ENCODE data around the gene ATP2A1.
"Not testable (repeated sequence)": the region's sequence is repeated elsewhere in the genome, so short reads cannot be mapped to it uniquely, and the experiment has no call there.

ATP2A1 gene

DNA sequence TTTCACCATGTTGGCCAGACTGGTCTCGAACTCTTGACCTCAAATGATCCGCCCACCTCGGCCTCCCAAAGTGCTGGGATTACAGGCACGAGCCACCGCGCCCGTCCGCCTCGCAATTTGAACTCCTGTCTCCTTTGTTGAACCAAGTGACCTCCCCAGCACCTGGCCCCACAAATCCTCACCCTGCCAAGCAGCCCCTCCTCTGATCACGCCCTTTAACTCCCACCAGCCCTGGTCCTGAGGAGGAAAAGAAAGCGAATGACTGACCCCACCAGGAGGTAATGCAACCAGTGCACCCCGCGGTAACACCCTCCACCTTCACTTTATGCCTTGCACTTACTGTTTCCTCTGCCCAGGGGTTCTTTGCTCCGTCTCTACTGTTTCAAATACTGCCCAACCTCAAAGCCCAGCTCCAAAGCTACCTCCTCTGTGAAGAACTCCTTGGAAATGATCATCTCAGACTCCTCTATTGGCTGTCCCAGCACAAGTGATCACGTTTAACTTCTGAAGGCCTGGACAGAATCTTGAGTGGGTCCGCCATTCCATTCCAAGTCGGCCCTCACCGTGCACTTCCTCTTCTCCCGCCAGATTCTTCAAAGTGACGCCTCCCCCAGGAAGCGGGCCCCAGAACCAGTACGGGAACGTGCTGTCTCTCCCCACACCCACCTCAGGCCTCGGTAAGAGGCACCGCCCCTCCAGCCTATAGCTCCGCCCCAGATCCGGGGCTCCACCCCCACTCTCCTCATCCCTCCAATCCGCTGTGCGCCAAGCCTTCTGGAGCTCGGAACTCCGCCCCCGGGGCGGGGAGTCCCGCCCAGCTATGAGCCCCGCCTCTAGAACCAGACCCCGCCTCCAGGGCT lies 57.9 kb downstream of the ATP2A1 start:
- no peak for DNase-seq (ENCODE audit: low read depth)

DNA sequence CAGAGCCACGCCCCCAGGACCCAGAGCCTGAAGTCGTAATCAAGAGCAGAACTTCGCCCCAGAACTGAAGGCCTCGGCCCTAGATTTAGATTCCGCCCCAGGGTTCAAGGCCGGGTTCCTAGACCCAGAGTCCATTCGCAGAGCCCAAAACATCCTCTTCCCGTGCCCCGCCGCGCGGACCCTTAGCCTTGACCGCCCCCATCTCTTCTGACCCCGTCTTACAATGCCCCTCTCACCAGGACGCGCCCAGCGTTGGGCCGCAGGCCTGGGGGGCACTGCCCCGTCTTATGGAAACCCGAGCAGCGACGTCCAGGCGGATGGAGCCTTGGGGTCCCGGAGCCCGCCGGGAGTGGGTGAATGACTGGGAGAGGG lies 58.5 kb downstream of the ATP2A1 start:
- DNase-seq (ENCODE audit: low read depth), result no peak

DNA sequence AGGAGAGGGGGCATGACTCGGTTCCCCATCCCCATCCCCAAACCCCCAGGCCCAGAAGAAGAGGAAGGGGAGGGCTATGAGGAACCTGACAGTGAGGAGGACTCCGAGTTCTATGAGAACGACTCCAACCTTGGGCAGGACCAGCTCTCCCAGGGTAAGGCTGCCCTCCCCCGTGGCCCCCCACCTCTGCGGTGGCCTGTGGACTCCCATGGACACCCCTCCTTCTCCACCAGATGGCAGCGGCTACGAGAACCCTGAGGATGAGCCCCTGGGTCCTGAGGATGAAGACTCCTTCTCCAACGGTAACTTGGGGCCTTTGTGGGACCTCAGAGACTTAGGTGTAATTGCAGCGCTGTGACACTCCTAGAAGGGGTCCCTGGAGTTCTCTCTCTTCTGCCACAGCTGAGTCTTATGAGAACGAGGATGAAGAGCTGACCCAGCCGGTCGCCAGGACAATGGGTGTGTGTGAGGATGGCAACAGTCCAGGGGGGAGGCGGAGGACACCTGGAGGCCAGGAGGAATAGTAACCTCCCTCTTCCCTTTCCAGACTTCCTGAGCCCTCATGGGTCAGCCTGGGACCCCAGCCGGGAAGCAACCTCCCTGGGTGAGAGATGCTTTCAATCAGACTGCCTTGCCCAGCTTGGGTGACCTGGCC lies 59.1 kb downstream of the ATP2A1 start:
- no peak for DNase-seq (ENCODE audit: low read depth)

DNA sequence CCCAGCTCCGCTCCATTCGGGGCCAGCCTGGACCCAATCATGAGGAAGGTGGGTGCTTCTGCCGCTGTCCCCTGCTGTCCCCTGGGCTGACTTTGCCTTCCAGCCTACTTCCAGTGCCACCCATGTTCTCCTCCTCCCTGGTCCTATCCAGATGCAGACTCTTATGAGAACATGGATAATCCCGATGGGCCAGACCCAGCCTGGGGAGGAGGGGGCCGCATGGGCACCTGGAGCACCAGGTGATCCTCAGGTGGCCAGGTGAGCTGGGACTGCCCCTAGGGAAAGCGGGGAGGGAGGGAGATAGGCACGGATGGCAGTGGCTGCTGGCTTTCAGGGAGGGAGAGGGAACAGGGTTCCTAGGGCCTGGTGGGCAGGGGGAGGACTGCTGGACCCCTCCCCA lies 60.4 kb downstream of the ATP2A1 start:
- no peak for DNase-seq (ENCODE audit: low read depth)

DNA sequence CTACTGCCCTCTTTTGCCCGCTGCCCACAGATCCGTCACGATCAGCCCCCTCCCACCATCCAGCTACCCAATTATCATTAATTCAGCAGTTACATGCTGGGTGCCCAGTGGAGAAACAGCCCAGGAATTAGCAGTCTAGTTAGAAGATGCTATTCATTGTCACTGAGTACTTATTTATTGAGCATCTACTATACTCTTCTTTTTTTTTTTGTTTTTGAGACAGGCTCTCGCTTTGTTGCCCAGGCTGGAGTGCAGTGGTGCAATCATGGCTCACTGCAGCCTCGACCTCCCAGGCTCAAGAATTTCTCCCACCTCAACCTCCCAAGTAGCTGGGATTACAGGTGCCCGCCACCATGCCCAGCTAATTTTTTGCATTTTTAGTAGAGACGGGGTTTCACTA lies 61.5 kb downstream of the ATP2A1 start:
- not testable (repeated sequence) for DNase-seq (ENCODE audit: low read depth)

DNA sequence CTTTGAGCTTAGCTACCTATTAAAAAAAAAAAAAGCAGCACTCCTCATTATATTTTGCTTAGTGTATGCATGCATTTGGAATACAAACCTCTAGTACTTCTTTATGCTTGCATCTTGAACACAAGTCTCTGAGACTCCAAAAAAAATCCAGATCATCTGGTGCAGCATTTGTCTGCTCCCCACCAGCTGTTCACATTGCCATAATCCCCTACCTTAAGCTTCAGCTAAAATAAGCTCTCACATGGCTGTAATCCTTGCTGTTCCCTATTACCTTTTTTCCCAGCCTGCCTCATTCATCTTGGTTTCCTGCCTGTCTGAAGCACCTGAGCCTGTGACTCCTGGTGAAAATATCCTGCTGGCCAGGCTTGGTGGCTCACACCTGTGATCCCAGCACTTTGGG lies 65.0 kb downstream of the ATP2A1 start:
- no peak for DNase-seq (ENCODE audit: low read depth)

DNA sequence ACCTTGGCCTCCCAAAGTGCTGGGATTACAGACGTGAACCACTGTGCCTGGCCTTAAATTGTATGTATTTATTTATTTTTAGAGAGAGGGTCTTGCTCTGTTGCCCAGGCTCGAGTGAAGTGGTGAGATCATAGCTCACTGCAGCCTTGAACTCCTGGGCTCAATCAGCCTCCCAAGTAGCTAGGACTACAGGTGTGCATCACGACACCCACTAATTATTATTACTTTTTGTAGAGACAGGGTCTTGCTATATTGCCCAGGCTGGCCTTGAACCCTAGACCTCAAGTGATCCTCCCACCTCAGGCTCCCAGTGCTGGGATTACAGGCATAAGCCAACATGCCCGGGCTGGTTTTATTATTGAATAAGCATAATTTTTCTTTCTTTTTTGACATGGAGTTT lies 68.4 kb downstream of the ATP2A1 start:
- no peak for DNase-seq (ENCODE audit: low read depth)

DNA sequence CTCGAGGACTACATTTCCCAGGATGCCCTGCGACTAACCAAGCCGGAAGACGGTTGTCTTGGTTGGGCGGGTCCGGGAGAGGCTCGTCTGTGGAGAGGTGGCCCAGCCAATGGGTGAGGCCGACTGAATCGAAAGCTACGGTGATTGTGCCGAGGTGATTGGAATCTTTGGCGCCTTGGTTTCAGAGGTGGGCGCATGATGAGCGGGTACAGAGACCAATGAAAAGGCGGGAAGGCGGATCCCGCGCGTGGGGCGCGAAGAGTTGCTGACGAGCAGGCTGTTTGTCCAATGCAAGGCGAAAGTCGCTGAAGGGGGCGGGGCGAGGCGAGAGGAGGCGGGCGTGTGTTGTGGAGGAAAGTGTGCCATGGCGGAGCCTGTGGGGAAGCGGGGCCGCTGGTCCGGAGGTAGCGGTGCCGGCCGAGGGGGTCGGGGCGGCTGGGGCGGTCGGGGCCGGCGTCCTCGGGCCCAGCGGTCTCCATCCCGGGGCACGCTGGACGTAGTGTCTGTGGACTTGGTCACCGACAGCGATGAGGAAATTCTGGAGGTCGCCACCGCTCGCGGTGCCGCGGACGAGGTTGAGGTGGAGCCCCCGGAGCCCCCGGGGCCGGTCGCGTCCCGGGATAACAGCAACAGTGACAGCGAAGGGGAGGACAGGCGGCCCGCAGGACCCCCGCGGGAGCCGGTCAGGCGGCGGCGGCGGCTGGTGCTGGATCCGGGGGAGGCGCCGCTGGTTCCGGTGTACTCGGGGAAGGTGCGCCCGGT lies 72.5 kb downstream of the ATP2A1 start, which contains the start of gene NFATC2IP:
TSS of gene NFATC2IP (plus strand) at position 290 of the 762 bp plus-strand sequence. CDS start at position 365, 75 bp downstream.
- DNase-seq (ENCODE audit: low read depth), result peak; percentile 99

DNA sequence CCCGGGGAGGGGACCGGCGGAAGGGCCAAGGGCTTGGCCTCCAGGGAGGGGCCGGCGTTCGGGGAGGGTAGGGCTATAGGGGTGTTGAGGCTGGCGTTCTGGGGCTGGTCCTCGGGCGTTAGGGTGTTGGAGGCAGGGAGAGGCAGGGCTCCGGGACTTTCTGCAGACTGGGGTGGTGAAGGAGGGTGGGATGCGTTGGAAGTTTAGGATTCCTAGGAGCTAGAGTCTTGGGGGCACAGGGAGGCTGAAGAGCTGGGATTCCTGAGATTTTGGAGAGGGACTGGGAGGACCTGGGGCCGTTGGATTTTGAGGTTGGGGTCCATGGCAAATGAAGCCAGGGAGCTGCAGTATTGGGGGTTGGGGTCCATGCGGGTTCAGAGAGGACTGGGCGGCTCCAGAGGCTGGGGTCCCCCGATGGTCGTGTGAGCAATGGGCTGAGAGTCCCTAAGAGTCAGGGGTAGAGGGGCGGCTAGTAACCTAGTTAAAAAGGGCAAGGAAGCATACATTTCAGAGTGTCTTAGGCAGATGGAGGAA lies 73.2 kb downstream of the ATP2A1 start:
- DNase-seq (ENCODE audit: low read depth), result no peak

Measured in HS-5 (cell line).